CD4-positive, alpha-beta T cell (primary cell): Measurements from ENCODE around the gene UGT1A9. TPM values are rescaled to one million over a fixed set of nuclear protein-coding genes. Genes with fewer than 3 reads are reported as not detected.
"Not testable (repeated sequence)": the region's sequence is repeated elsewhere in the genome, so short reads cannot be mapped to it uniquely, and the experiment has no call there.

ENCODE experiments used
- ATAC-seq: fragments of 200-7000 bp; cut with Tn5 transposase; one replicate; pipeline ENCODE4 v1.10.0; 2022; ENCODE audit warnings: mild to moderate bottlenecking; ENCODE audit not compliant: poor library complexity
- CTCF ChIA-PET: fragments of 350-600 bp; sonication (Branson Sonifier 250); formaldehyde crosslinking; loops from one replicate; lab custom pipeline; 2021; ENCODE audit warnings: antibody characterized with exemption, inconsistent platforms; lab: Charles Lee
- POLR2A ChIA-PET: fragments of 350-600 bp; sonication (Branson Sonifier 250); formaldehyde crosslinking; loops from one replicate; lab custom pipeline; 2021; ENCODE audit warnings: antibody characterized with exemption, inconsistent platforms; lab: Charles Lee
- DNase-seq, 14 experiments: peaks; one replicate each; pipeline ENCODE4 v3.0.0-alpha.2; 2013 to 2020; ENCODE audit warnings: mixed read lengths in 2 of 14
- H3K27ac ChIP-seq, 2 donors: one replicate each; pipeline versions ENCODE4 v1.5.1 to v1.7.0; 2013; ENCODE audit warnings: low read length in 2 of 2, low read depth in 1 of 2, mild to moderate bottlenecking in 1 of 2
- H3K27me3 ChIP-seq, 2 experiments: 1 replicate in 1 of 2; 2 replicates in 1 of 2; pipeline versions ENCODE4 v1.6.1 to v1.7.0; 2013; ENCODE audit warnings: low read length in 2 of 2, control low read depth in 1 of 2, mild to moderate bottlenecking in 1 of 2, moderate library complexity in 1 of 2; ENCODE audit not compliant: insufficient read depth in 2 of 2, control insufficient read depth in 1 of 2
- H3K36me3 ChIP-seq: one replicate; pipeline ENCODE4 v1.6.1; 2013; ENCODE audit warnings: low read length, control low read depth; ENCODE audit not compliant: insufficient read depth
- H3K4me1 ChIP-seq: one replicate; pipeline ENCODE4 v1.6.1; 2013; ENCODE audit warnings: low read length, control low read depth; ENCODE audit not compliant: insufficient read depth
- H3K4me3 ChIP-seq: one replicate; pipeline ENCODE4 v1.5.1; 2013; ENCODE audit warnings: mild to moderate bottlenecking, low read length, moderate library complexity
- H3K9me3 ChIP-seq, 2 experiments: 1 replicate in 1 of 2; 2 replicates in 1 of 2; pipeline versions ENCODE4 v1.6.1 to v1.7.0; 2013; ENCODE audit warnings: low read length in 2 of 2, mild to moderate bottlenecking in 2 of 2, control low read depth in 1 of 2, moderate library complexity in 1 of 2; ENCODE audit not compliant: control insufficient read depth in 1 of 2, insufficient read depth in 1 of 2
- H3K27ac Mint-ChIP-seq: one replicate; pipeline ENCODE4 v1.8.0; 2020; ENCODE audit warnings: mixed read lengths
- H3K27me3 Mint-ChIP-seq: one replicate; pipeline ENCODE4 v1.8.0; 2021; ENCODE audit warnings: mixed read lengths
- H3K36me3 Mint-ChIP-seq: one replicate; pipeline ENCODE4 v1.8.0; 2021; ENCODE audit warnings: low read depth, mixed read lengths
- H3K4me1 Mint-ChIP-seq: one replicate; pipeline ENCODE4 v1.8.0; 2021; ENCODE audit warnings: low read depth, mixed read lengths
- H3K4me3 Mint-ChIP-seq: one replicate; pipeline ENCODE4 v1.8.0; 2020; ENCODE audit warnings: mild to moderate bottlenecking, mixed read lengths
- H3K9me3 Mint-ChIP-seq: one replicate; pipeline ENCODE4 v1.8.0; 2020; ENCODE audit warnings: mixed read lengths
- intact Hi-C, 2 experiments: fragments of 100-400 bp; cut with DNase I in 1 of 2; cut with micrococcal nuclease in 1 of 2; formaldehyde crosslinking; loops; one replicate each; pipeline versions ENCODE4 v1.15.1 to v1.9.0; 2023 to 2025; cut with DNase I, micrococcal nuclease
- total RNA-seq, 174 experiments: library from RNA in 2 of 174; stranded (reverse) in 2 of 174; gene quantifications; one replicate each; pipeline ENCODE4 v1.2.3 and lab custom pipeline; 2021 to 2026
- TF ChIP-seq, protein P1 (sequence below): fragments of 200-600 bp; IDR thresholded peaks from one replicate; pipeline ENCODE4 v1.8.0; 2022; ENCODE audit warnings: antibody characterized with exemption, mild to moderate bottlenecking

UGT1A9 gene
- total RNA-seq, 2 experiments from 2014 or later, result not detected

DNA sequence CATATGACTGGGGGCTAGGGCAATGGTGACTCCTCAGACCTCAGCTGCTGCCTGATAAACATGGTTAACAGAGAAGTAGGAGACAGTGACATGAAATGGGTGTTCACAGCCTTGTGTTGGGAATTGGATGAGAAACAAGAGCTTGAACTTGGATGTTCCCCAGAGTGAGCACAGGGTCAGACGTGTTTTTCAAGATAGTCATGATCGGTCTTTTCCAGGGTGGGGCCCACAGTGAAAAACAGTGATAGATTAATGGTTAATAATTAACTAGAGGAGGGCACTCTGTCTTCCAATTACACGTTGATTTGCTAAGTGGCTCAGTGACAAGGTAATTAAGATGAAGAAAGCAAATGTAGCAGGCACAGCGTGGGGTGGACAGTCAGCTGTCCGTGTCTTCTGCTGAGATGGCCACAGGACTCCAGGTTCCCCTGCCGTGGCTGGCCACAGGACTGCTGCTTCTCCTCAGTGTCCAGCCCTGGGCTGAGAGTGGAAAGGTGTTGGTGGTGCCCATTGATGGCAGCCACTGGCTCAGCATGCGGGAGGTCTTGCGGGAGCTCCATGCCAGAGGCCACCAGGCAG, 57.1 kb downstream of the UGT1A9 start, which contains the start of gene UGT1A3:
TSS of gene UGT1A3 (plus strand) at position 320 of the 579 bp plus-strand sequence. CDS start at position 405, 85 bp downstream.
- no peak for ATAC-seq
- no peak within 1 kb of the TSS for H3K4me3 Mint-ChIP-seq
- peaks cover 23% of the 10 kb centered on the region for H3K27me3 Mint-ChIP-seq

DNA sequence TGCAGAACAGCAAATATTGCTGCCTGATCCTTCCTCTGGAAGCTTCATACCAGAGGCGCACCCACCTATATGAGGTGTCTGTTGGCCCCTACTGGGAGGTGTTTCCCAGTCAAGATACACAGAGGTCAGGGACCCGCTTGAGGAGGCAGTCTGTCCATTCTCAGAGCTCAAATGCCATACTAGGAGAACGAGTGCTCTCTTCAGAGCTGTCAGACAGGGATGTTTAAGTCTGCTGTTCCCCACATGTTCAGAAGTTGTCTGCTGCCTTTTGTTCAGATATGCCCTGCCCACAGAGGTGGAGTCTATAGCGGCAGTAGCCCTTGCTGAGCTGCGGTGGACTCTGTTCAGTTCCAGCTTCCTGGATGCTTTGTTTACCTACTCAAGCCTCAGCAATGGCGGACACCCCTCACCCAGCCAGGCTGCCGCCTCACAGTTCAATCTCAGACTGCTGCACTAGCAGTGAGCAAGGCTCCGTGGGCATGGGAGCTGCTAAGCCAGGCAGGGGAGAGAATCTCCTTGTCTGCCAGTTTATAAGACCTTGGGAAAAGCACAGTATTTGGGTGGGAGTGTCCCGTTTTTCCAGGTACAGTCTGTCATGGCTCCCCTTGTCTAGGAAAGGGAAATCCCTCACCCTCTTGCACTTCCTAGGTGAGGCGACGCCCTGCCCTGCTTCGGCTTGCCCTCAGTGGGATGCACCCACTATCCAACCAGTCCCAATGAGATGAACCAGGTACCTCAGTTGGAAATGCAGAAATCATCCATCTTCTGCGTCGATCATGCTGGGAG, 65.4 kb downstream of the UGT1A9 start:
- H3K9me3 Mint-ChIP-seq, H3K4me3 Mint-ChIP-seq, H3K27ac ChIP-seq, H3K36me3 Mint-ChIP-seq, H3K4me1 Mint-ChIP-seq, H3K27me3 ChIP-seq, ATAC-seq, CTCF ChIA-PET, intact Hi-C loops, H3K4me1 ChIP-seq, POLR2A ChIA-PET, H3K36me3 ChIP-seq, H3K9me3 ChIP-seq, DNase-seq, H3K4me3 ChIP-seq, H3K27ac Mint-ChIP-seq: not testable (repeated sequence)
- H3K27me3 Mint-ChIP-seq, result peaks cover 45% of the 10 kb centered on the region

More for the DNA sequence above, 57.1 kb downstream of the UGT1A9 start, which contains the start of gene UGT1A3:
- intact Hi-C loops, result no loop called here
- H3K36me3 Mint-ChIP-seq, result no peaks in the 10 kb centered on the region
- Histone ChIP-seq H3K4me1 (no peaks in the 10 kb centered on the region), H3K27ac (no peak within 1 kb of the TSS), H3K36me3 (no peaks in the 10 kb centered on the region), H3K27me3 (no peaks in the 10 kb centered on the region), H3K9me3 (no peaks in the 10 kb centered on the region), H3K4me3 (no peak within 1 kb of the TSS)
- ChIA-PET POLR2A (no interaction called here), CTCF (no interaction called here)
- no peak for DNase-seq
- no peaks in the 10 kb centered on the region for H3K4me1 Mint-ChIP-seq
- no peaks in the 10 kb centered on the region for H3K9me3 Mint-ChIP-seq
- no peak within 1 kb of the TSS for H3K27ac Mint-ChIP-seq
- TF ChIP-seq, protein P1, sequence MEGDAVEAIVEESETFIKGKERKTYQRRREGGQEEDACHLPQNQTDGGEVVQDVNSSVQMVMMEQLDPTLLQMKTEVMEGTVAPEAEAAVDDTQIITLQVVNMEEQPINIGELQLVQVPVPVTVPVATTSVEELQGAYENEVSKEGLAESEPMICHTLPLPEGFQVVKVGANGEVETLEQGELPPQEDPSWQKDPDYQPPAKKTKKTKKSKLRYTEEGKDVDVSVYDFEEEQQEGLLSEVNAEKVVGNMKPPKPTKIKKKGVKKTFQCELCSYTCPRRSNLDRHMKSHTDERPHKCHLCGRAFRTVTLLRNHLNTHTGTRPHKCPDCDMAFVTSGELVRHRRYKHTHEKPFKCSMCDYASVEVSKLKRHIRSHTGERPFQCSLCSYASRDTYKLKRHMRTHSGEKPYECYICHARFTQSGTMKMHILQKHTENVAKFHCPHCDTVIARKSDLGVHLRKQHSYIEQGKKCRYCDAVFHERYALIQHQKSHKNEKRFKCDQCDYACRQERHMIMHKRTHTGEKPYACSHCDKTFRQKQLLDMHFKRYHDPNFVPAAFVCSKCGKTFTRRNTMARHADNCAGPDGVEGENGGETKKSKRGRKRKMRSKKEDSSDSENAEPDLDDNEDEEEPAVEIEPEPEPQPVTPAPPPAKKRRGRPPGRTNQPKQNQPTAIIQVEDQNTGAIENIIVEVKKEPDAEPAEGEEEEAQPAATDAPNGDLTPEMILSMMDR, result no peak

DNA sequence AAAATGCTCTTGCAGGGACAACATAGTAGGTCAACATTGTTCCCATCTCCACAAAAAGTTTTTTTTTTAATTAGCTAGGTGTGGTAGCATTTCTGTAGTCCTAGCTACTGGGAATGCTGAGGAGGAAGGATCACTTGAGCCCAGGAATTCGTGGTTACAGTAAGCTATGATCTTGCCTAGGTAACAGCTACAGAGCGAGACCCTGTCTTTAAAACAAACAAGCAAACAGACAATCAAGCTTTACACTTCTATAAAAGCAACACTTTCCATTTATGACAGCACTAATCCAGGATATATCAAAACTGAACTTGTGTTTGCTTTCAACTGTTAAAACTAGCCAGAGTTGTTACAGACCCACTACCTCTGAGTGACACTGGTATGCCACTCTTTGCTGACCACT, 69.2 kb downstream of the UGT1A9 start:
- DNase-seq (no peak), ATAC-seq (no peak)
- TF ChIP-seq, protein P1, result no peak
- Mint-ChIP-seq H3K36me3 (no peaks in the 10 kb centered on the region), H3K27ac (no peak overlapping the region), H3K9me3 (no peaks in the 10 kb centered on the region), H3K4me1 (no peaks in the 10 kb centered on the region), H3K4me3 (no peak overlapping the region), H3K27me3 (peaks cover 35% of the 10 kb centered on the region)
- Histone ChIP-seq H3K4me1 (no peaks in the 10 kb centered on the region), H3K4me3 (no peak overlapping the region), H3K9me3 (peaks cover 0 to 7% of the 10 kb centered on the region in 2 experiments), H3K36me3 (no peaks in the 10 kb centered on the region), H3K27ac (no peak overlapping the region), H3K27me3 (peaks cover 0 to 6% of the 10 kb centered on the region in 2 experiments)
- intact Hi-C loops, result no loop called here
- ChIA-PET CTCF (no interaction called here), POLR2A (interaction anchor here (0.6 kb wide), 1 partner anchor 24 kb away, joined by 4 read pairs; no protein-coding TSS in a partner anchor)
